HG03354 (cell line): ENCODE data around the gene ETS1.
A peak's percentile ranks its signal among the peaks of the same experiment; 100 is the strongest.

Experiments used
- ATAC-seq: cut with Tn5 transposase; IDR thresholded peaks from one replicate; pipeline ENCODE4 v1.9.1; 2021; ENCODE audit warnings: mild to moderate bottlenecking; ENCODE audit not compliant: unreplicated experiment, poor library complexity, severe bottlenecking

The ETS1 gene

DNA sequence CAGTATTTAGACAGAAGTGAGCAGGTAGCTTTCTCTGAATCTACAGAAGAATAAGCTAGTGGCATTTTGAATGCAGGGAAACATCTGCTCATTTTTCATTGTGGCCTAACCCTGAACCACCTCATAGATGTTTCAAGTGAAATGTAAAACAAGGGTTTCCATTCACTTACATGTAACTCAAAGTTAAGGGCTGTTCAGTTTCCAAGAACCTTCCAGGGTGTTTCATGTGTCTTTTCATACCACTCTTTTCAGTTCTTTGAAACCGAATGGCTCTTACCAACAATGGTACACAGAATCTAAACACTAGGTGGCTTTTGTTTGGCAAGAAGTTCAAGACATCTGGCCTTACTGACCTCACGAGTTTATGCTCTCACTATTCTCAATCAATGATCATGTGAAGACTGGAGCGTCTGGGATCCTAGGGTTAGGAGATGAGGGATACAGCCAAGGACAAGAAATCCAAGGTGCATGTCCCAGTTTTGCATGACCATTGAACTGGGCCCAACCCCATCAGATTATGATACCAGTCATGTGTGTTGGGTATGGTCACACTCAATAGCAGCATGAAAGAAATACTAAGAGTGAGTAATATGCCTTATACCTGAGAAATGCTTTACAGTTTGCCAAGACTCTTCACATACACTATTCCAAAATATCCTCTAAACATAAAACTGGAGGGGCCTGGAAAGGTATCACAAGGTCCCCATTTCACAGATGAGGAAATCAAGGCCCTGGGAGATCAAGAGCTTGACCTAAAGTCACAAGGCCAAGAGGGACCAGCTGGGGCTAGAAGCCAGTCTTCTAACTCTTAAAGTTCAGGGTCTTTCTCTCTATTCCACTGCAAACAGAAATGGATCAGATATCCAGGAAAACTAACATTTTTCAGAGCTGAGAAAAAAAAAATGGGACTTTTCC lies 92.7 kb downstream of the ETS1 start:
- ATAC-seq, result no peak

DNA sequence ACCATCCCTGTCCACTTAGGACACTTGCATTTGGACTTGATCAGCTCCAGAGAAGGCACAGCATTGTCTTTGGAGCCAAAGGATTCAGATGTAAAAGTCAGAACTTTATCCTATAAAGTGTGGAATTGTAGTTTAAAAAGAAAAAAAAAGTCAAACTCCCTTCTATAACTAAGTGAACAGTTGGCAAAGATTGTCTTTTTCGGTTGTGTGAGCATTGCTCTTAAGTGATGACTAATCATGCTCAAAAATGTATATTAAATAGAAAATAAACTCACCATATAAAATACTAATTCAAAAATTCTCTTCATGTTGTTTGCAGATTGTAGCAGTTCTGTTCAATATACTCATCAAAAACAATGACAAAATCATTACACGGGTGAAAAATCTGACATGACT lies 93.8 kb downstream of the ETS1 start:
- ATAC-seq, result no peak

DNA sequence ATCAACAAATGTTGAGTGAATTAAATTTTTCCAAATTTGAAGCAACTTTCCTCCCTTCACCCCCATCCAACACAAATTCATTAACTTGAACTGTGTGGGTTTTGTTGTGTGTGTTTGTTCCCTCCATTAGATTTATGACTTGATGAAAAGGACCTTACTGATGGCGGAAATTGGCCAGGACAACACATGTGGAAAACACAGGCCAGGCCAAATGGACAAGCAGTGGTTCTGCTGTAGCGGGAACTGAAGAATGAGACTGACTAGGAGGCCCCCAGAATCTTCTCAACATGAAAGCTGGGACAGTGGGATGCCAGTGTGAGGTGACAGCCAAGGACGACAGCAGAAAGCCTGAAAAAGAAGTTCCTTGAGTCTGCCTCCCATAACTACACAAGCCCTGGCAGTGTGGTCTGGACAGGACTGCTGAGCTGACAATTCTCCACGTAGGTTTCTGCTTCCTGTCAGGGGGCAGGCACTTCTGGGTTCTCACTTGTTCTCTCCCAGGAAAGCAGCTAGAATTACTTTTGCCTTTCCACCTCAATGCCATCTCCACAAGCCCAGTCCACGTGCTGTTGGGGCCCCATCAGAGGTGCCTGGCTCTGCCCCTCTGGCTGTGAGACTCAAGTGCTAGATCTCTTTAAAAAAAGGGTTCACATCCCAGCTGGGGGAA lies 94.3 kb downstream of the ETS1 start:
- ATAC-seq, result no peak

DNA sequence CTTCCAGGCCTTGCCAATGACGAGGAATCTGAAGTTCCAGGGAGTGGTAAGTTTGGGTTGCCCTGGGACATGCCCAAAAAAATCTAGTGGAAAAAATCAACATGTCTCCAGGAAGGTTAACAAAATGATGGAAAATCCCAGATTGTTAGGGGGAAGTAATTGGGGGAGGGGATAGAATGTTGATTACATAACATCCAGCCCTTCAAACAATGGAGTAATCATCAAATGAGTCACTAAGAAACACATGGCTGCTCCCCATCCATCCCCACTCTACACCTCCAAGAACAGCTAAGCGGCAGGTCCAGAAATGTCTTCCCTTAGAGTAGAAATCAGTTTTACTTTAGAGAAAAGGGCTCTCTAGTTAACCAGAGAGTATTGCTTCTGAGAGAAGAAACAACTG lies 94.9 kb downstream of the ETS1 start:
- ATAC-seq, result no peak

DNA sequence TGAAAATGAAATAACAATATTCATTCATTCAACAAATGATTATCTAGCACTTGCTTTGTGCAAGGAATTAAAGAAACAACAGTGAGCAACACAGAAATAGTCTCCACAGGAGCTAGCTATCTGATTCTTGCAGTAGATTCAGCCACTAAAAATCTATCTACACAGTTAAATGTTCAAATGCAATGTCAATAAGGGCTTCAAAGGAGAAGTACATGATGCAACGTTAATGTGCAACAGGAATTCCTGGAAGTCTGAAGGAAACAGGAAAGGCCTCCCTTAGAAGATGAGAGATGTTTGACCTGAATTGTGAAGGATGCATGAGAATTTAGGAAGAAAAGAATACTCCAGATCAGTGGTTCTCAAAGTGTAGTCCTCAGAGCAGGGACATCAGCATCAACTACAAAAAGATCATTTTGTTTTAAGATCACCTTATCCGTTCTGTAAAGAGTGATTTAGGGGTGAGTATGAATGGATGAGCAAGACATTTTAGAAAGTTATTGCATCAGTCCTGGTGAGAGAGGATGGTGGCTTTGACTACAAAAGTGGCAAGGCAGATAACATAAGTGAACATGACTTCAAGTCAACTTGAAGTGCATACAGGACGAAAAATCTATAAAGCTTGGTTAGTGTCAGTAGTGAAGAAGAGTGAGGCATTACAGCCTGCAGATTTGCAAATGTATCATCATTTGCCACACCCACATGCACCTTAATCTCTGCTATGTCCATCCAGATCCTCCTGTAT lies 96.0 kb downstream of the ETS1 start:
- ATAC-seq, result no peak

DNA sequence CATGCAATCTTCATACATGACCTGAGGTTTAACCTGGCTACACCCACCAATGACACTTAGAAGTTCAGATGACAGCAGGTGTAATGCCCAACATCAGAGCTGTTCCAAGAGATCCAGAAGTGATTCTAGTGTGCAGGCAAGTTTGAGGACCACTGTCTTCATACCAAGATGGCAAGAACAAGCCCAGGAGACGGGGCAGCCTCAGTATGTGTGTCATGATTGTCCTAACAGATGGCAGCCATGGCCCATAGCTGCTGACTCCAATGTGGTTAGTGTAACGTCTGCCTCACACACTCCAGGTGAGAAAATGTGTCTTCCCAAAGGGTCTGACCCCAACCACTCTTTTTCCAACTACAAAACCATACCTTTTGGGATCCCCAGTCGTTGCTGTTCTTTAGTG lies 97.3 kb downstream of the ETS1 start:
- ATAC-seq, result no peak

DNA sequence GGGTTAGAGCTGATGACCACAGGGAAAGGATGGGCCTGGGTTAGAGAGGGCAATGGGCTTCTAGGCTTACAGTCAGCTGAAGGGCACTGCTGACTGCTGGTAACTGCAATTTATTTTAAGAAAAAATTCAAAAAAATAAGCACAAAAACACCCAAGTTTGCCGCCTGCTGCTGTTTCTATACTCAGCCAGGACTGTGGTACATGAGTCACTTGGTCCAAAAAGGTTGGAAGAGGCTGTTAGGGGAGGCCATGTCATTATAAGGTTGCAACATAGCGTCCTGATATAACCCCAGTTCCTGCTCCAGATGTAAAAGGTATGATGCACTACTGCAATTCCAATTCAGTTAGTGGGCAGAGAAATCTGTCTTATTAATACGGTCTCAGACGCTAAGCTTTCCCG lies 98.9 kb downstream of the ETS1 start:
- no peak for ATAC-seq

DNA sequence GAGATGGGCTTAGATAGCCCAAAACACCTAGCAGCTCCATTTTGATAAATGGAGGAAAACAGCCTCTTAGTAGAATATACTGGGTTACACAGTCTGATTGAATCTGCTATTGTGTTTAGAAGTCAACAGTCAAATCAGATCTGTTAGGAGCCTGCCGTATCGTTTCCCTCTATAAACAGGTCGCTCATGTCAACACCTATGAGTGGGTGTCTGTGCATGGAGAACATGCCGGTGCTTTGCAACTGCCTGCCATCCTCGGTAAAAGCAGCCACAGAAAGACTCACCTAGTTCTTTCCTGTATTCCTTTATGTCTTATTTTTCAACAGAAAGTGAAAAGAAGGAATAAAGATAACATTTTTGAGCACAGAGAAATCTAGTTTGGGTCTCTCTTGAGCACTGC lies 99.4 kb downstream of the ETS1 start:
- no peak for ATAC-seq

DNA sequence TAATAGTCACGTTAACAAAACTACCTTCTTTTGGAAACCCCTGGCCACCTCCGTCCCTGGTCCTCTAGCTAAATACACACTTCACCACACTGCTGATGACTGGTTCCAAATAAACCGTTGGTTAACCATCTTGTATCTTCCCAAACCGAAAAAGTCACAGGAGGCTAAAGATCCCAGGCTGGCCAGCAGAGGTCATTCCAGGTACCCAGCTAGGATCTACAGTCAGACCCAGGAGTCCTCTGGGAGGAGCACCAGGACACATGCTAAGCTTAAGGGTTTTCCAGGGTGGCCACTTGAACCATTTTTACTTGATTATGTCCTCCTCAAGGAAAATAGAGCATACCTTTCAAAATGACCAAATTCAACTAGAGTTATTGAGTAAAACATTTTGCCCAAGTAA lies 103.2 kb downstream of the ETS1 start:
- no peak for ATAC-seq

DNA sequence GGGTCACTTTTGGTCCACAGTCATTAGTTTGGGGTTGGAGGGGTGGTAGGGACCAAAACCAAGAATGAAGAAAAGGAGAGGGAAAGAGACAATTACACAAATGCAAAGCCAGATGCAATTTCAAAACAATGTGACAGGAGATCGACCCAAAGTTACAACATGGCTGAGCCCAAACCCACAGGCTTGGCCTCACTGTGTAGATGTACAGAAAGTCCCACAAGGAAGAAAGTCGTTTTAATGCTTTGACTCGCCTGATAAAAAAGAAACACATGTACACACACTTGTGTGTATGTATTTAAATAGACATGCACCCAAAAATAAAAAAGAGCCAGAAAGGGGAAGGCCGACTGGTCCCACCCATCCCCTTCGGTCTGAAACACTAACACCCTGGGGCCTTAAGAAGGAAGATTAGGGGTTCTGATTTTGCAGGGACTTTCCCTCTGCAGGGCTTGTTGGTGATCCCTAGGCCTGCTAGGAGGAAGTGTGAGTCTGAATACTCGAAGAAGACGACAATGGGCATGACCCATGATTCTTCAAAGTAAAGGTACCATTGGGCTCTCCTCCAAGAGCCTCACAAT lies 104.1 kb downstream of the ETS1 start:
- ATAC-seq, result peak; percentile 62

DNA sequence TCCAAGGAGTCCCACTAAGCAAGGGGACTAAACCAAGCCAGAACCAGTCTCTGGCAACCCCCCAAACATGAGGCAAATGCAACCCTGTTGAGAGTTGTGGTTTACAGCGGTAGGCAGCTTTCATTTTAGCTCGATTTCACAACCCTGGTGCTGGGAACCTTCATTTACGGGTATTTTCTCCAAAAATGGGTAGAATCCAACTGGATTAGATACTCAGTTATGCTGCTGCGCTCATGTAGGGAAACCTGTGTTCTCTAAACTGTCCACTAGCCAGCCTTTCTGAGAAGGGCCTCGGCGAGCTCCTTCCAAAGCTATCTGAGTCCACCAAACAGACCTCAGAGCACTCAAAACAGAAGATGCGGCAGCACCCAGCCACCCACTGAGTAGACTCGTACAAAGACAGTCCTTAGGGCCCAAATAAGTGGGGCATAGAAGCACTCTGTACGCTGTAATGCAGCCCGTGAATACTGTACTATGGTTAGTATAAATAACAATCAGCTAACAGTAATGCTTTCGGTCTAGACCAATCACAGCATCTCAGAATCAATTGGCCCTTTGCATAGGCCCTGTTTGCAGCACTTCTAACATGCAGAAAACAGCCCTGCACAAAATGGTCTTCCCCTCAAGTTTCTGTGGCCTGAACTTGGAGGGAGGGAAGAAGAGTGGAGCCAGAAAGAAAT lies 104.7 kb downstream of the ETS1 start:
- peak; percentile 38 for ATAC-seq

DNA sequence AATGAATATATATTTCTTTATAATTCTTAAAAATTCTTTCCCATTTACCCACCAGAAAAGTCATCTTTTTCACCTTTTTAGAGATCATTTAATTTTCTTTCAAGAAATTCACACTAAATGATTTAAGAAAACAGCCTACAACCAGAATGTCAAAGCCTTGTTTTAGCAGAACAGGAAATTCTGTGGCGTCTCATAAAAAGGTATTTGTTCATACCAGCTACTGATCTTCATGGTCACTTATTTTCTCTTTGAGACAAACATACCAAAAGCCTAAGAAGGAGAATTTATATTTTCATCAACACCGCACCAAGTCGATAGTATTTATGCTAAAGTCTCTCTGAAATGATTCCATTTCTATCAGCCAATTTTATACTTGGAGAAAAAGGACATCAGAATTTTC lies 105.3 kb downstream of the ETS1 start:
- no peak for ATAC-seq

DNA sequence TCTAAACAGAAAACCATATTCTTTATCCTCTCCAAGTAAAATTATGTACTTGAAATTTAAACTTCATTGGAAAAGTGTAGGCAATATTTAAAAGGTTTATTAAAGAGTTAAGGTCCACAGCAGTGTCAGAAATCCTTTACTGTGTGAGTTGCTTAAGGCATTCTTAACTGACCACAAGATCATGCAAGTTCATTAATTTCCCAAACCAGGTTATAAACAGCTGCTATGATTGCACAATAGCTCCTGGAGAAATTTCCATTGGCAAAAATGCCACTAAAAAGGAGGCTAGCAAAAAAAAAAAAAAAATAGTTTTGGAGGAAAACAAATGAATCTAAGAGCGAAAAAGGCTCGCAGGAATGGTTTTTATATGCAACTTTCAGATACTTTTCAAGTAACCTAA lies 106.2 kb downstream of the ETS1 start:
- no peak for ATAC-seq

DNA sequence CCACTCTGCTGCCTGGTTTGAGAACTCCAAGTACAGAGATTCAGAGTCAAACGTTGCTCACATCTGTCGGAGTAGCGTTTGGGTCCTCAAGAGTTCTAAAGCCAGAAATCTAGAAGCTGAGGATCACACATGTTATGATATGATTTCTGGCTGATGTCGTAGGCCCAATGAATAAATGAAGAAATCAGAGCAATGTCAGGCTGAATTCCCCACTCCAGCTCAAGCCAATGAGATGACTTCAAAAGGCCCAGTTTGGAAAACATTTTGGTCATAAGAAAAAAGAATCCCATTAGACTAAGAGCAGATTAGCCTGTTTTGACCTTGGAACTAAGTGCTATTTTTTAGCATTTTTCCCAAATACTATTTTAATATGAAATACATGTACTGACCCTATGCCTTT lies 106.7 kb downstream of the ETS1 start:
- ATAC-seq, result no peak

DNA sequence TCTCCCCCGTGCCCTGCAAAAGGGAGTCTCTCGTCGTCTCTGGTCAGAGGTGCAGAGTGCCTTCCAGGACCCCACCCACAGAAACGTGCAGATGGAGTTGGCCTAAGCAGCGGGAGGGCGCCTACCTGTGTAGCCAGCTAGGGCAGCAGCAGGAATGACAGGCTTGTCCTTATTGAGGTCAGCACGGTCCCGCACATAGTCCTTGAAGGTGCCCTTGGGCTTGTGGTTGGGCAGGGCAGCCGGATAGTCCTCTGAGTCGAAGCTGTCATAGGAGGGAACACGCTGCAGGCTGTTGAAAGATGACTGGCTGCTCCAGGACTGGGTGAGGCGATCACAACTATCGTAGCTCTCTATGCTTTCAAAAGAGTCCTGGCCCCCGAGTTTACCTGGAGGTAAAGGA lies 107.3 kb downstream of the ETS1 start:
- no peak for ATAC-seq

DNA sequence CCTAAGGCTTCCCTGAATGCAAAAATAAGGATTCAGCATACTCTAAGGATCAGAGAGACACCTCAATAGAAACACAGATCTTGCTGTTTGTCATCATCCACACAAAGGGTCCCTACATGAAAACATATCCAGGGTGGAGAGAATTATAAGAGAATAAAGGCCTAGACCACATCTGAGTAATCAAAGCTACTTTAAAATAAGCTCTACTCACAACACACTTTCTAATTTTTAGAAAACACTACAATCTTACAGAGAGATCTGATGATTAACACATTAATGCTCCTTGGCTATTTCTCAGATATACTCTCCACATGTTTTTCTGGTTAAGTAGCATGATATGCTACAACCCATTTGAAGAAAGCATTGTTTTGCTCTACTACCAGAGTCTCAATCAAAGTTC lies 108.2 kb downstream of the ETS1 start:
- ATAC-seq, result no peak

DNA sequence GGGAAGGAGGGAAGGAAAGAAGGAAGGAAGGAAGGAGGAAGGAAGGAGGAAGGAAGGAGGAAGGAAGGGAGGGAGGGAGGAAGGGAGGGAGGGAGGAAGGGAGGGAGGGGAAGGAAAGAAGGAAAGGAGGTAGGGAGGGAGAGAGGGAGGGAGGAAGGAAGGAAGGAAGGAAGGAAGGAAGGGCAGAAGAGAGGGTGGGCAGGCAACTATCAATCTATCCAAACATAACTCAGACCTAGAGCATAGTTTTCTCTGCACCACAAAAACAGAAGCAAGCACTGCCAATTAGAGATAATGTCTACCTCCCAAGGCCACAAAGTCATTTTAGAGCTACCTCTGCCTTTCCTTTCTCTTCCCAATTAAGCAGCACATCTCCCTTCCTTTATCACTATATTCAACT lies 109.1 kb downstream of the ETS1 start:
- no peak for ATAC-seq

DNA sequence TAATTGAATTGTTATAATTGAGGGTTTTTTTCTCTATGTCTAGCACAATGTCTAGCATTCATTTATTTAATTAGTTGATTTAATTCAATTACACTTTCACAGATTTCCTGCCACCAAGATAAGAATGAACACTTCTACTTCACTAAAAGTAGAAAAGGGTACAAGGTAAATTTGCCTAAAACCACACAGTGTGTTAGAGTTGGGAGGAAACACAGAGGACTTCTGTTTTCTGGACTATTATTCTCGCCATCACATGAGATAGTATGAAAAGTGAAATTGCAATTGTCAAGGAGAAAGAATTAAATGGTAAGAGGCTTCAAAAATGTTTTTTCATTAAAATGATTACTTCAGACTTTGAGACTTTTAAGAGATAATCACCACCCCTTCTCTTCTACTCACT lies 109.5 kb downstream of the ETS1 start:
- ATAC-seq, result no peak

DNA sequence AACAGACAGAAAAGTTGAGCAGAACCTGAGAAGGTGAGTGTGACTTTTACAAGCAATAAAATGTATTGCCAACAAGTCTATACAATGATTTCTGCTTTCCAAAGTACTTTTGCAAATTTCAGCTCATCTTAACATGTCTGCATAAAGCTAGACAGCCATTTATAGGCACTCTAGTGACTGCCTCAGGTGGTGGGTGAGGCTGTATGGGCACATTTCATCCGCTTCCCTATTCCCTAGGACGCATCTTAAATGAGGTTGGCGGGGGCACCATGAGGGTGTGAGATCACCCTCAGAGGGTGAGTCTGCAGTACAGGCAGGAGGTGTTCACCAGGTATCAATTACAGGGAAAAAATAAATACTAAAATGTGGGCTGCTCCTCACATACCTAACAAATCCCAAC lies 110.1 kb downstream of the ETS1 start:
- ATAC-seq, result no peak

DNA sequence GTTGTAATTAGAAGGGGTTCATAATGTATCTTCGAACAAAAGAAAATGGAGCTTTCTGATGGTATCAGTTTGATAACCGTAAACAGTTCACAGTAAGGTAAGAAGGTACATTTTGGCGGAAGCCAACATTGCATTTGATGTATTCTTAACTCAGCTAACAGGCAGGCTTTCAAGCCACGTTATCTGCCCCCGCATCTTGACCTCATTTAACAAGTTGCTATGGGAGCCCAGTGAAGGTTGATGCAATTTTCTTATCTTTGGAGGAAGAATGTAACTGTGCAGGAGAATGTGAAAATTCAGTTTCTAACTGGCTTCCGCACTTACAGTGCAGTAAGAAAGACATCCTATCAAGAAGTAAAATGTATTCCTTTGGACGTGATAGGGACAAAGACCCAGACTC lies 110.6 kb downstream of the ETS1 start:
- ATAC-seq, result no peak
